ENCODE results near the gene FUT7. TPM values are rescaled to one million over a fixed set of nuclear protein-coding genes. Genes with fewer than 3 reads are reported as not detected.
A peak's percentile ranks its signal among the peaks of the same experiment; 100 is the strongest.

FUT7 gene
- total RNA-seq, 1 experiment from 2014 or later, result not detected

DNA sequence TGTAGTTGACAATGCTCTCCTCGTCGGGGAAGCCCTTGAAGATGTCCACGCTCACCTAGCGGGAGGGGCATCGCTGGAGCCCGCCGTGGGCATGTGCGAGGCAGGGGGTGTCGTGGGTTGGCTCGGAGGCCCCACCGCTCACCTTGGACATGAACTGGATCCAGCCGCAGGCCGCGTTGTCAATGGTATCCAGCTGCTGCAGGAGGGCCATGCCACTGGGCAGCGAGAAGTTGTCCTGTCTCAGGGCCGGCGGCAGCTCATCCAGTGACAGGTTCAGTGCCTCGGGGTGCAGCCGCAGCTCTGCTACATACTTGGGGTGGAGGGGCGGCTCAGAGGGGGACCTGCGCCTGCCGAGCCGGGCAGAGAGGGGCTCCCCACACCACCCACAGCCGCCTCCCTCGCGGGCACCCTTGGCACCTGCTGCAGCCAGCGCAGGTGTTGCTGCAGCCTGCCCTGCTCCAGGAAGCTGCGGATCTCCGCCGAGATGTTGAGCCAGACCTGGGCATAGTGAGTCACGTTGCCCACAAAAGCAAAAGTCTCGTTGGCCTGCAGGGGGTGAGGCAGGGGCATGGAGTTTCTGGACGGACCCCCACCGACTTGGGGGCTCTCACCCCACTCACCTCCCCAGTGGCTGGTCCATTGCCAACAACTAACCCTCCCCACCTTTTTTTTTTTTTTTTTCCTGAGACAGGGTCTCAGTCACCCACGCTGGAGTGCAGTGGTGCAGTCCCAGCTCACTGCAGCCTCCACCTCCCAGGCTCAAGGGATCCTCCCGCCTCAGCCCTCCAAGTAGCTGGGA lies 12.9 kb downstream of the FUT7 start:
- DNase-seq (ENCODE audit: low spot score), result no peak

DNA sequence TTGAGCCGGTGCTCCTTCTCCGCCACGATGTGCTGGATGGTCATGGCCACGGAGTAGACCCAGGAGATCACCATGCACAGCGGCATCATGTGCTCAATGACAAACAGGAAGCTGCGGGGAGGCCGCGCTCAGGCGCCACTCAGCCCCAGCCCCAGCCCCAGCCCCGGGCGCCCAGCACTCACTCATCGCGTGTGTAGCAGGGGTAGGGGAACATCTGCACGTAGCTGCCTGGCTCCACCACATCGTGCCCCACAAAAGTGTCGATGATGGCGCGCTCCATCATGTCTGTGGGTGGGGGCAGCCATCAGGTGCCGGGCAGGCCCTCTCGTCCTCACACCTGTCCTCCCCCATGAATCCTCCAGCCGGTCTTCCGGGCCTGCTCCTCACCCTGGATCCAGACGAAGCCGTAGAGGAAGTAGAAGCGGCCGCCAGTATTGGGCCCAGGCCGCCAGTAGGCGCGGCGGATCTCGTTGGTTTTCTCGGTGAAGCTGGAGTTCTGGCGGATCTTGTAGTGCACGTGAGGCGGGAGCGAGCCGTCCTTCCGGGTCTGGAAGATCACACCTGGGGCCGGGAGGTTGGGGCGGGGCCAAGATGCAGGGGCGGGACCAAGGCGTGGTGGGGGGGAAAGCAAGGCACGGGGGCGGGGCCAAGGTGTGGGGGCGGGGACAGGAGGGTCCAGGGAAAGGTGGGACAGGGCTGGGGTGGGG lies 13.9 kb downstream of the FUT7 start:
- DNase-seq (ENCODE audit: low spot score), result no peak

GRCh38 chr9:137017071-137017470 lies 14.8 kb downstream of the FUT7 start:
- no peak for DNase-seq (ENCODE audit: low spot score)

DNA sequence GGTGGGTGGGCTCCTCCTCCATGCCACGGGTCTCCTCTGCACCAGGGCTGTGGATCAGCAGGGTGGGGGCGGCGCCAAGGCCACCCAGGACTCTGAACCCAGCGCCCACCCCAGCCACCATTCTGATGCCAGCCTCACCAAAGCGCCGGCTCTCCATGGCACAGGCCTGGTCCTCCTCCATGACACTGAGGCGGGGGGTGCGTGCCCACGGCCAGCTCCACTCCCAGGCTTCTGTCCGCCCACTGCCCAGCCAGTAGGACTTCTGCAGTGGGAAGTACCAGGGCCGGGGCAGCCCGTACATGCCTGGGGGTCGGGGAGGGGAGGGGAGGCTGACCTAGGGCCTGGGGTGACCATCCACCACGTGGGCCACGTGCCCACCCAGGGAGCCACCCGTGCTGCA lies 15.5 kb downstream of the FUT7 start:
- DNase-seq (ENCODE audit: low spot score), result no peak

- no peak for DNase-seq (ENCODE audit: low spot score)
These were observed 15.9 kb downstream of the FUT7 start for GRCh38 chr9:137015976-137016375.

DNA sequence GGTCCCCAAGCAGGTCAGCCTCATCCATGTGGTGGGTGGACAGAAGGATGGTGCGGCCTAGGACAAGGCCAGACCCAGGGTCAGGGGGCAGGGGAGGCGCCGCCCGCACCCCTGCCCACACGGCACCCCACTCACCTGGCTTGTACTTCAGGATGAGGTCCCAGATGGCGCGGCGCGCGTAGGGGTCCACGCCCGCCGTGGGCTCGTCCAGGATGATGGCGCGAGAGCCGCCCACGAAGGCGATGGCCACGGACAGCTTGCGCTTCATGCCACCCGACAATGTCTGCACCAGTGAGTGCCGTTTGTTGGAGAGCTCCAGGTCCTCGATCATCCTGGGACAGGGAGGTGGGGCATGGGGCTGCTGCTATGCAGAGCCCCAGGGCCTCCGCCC lies 16.4 kb downstream of the FUT7 start:
- no peak for DNase-seq (ENCODE audit: low spot score)

GRCh38 chr9:137014776-137015539 lies 16.9 kb downstream of the FUT7 start:
- no peak for DNase-seq (ENCODE audit: low spot score)

- no peak for DNase-seq (ENCODE audit: low spot score)
These were observed 17.7 kb downstream of the FUT7 start for GRCh38 chr9:137014166-137014565.

GRCh38 chr9:137013571-137013940 lies 18.3 kb downstream of the FUT7 start:
- no peak for DNase-seq (ENCODE audit: low spot score)

GRCh38 chr9:137012694-137013570 lies 19.0 kb downstream of the FUT7 start:
- no peak for DNase-seq (ENCODE audit: low spot score)

DNA sequence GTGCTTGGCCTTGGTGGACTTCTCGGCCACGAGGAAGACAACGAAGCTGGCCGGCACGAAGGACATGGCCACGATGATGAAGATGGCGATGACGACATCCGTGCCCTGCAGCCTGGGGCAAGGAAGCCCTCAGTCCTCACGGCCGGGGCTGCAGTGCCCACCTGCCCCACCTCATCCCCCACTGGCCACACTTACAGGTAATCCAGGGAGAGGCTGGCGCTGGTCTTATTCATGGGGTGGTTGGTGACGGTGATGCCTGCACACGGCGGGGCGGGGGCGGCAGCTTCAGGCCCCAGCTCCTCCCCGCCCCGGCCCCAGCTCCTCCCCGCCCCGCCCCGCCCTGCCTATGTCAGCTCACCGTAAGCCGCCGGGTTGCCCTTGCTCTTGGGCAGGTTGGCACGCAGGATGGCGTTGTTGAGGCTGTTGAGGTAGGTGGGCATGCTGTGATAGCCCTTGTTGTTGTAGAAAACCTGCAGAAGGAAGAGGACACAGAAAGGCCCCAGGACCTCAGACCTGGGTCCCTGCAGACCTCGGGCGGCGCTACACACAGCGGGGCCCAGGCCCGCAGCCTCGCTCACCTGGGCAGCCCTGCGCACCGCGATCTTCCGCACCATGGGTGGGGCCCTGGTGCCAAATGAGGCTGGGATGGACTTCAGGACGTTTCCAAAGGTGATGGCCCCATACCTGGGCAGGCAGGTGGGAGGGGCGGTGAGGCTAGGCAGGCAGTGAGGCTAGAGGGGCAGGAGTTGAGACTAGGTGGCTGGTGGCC lies 19.8 kb downstream of the FUT7 start:
- DNase-seq (ENCODE audit: low spot score), result no peak

DNA sequence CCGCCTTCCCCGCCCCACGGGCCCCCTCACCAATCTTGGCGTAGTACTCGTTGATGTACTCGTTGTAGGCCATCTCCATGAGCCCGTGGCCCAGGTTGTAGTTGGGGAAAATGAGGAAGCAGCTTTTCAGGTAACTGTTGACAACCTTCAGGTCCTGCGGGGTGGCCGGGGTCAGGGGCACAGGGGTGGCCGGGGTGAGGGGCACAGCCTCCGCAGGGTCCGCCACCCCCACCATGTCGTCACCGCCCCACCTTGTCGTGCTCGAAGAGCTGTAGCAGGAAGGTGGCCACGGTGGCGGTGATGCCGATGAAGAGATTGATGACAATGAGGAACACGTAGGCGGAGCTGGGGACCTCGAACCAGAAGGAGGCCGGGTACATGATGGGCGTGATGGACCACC lies 20.7 kb downstream of the FUT7 start:
- no peak for DNase-seq (ENCODE audit: low spot score)

- no peak for DNase-seq (ENCODE audit: low spot score)
These were observed 21.8 kb downstream of the FUT7 start for GRCh38 chr9:137009938-137010732.

GRCh38 chr9:137009217-137009616 lies 22.7 kb downstream of the FUT7 start:
- no peak for DNase-seq (ENCODE audit: low spot score)

GRCh38 chr9:137008312-137008711 lies 23.6 kb downstream of the FUT7 start:
- no peak for DNase-seq (ENCODE audit: low spot score)

- DNase-seq (ENCODE audit: low spot score), result no peak
These were observed 24.0 kb downstream of the FUT7 start for GRCh38 chr9:137007816-137008270.

DNA sequence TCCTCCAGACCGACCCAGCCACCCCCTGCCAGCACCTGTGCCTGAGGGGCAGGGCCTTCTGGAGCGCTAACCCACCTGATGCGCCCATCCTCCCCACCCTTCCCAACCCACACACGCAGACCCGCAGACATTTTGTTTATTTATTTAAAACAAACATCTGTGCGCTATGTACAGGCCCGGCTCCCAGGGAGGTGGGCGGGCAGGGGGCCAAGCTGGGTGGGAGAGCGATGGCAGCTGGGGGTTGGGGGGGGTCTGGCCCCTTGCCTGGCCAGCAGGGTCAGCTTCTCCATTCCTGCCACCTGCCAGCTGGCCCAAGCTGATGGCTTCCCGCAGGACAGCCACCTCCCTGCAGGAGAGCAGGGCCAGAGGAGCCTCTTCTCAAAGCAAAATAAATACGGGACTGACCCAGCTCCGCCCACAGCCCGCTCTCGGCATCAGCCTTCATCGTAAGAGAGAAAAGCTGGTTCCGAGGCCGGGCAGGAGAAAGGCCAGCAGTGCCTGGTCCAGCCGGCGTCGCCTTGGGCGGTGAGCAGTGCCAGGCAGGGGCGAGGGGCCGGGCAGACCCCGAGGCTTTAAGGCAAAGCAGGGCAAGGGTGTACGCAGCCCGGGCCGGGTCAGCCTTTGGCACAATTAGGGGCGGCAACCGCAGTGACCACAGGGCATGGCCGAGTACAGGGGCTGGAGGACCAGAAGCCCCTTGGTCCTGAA lies 24.6 kb downstream of the FUT7 start:
- DNase-seq (ENCODE audit: low spot score), result peak; percentile 44

DNA sequence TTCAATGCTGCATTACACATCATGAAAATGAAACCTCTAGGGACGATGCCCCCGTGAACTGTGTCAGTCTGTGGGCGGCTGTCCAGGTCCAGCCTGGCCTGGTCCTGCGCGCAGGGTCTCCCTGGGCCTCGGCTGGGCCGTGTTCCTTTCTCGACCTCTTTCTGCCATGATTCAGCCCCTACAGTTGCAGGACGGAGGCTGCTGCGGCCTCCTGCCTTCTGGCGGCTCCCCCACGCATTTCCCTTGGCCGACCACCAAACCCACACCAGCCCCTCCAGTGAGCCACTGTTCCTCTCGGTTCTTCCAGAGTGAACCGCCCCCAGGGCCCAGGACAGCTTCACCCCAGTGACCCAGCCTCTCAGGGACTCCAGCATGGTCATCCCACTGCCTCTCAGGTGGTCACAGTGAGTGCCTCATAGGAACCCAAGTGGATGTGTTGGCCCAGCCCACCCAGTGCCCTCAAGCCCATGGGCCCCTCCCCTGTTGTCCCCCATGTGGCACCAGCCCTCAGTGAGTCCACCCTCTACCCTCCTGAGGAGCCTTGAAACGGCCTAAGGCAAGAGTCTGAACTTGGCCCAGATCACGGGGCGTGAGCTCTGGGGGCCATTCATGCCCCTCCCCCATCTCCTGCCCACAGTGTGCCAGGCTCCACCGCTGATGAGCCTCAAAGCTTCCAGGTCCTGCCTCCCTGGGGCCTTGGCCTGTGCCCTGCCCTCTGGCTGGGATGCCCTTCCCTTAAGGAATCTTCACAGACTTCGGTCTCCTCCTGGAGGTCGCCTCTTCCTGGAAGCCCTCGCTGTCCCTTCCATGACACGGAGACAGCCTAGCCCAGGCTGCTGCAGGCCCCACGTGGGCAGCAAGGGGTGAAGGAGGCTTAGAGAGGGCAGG lies 25.5 kb downstream of the FUT7 start:
- no peak for DNase-seq (ENCODE audit: low spot score)
